AG09309 (cell line): ENCODE measurements around the gene DNAI2.
"Not testable (repeated sequence)": the region's sequence is repeated elsewhere in the genome, so short reads cannot be mapped to it uniquely, and the experiment has no call there.

Source experiments
- DNase-seq: peaks from one replicate; pipeline ENCODE4 v3.0.0-alpha.2; 2010; ENCODE audit warnings: low read depth
- H3K4me3 ChIP-seq: 2 replicates; pipeline ENCODE4 v1.5.1; 2011; ENCODE audit warnings: mild to moderate bottlenecking, low read depth, low read length, moderate library complexity; ENCODE audit not compliant: control insufficient read depth
- TF ChIP-seq, protein P1 (sequence below): IDR thresholded peaks from 2 replicates; pipeline ENCODE4 v1.5.1; 2011; ENCODE audit warnings: mild to moderate bottlenecking, low read depth, low read length, inconsistent platforms; ENCODE audit not compliant: insufficient read depth, control insufficient read depth; ENCODE audit errors: missing control alignments

Gene DNAI2

DNA sequence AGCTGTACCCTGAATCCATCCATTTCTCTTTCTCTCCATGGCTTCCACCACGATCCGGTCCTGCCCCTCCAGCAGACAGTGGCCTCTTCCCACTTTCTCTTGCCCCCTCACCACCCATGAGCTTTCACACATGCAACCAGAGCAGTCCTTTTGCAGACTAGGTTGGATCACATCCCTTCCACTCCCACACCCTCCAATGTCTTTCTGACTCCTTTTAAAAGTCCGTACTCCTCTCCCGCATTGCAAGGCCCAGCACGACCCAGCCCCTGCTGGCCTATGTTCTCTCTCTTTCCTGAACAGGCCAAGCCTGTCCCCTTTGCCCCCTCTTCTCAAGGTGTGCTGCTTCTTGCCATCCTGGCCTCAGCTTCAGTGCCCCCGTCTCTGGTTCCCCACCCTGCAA lies 22.5 kb upstream of the DNAI2 start:
- no peak overlapping the region for H3K4me3 ChIP-seq
- no peak for DNase-seq
- TF ChIP-seq, protein P1, sequence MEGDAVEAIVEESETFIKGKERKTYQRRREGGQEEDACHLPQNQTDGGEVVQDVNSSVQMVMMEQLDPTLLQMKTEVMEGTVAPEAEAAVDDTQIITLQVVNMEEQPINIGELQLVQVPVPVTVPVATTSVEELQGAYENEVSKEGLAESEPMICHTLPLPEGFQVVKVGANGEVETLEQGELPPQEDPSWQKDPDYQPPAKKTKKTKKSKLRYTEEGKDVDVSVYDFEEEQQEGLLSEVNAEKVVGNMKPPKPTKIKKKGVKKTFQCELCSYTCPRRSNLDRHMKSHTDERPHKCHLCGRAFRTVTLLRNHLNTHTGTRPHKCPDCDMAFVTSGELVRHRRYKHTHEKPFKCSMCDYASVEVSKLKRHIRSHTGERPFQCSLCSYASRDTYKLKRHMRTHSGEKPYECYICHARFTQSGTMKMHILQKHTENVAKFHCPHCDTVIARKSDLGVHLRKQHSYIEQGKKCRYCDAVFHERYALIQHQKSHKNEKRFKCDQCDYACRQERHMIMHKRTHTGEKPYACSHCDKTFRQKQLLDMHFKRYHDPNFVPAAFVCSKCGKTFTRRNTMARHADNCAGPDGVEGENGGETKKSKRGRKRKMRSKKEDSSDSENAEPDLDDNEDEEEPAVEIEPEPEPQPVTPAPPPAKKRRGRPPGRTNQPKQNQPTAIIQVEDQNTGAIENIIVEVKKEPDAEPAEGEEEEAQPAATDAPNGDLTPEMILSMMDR, result no peak

DNA sequence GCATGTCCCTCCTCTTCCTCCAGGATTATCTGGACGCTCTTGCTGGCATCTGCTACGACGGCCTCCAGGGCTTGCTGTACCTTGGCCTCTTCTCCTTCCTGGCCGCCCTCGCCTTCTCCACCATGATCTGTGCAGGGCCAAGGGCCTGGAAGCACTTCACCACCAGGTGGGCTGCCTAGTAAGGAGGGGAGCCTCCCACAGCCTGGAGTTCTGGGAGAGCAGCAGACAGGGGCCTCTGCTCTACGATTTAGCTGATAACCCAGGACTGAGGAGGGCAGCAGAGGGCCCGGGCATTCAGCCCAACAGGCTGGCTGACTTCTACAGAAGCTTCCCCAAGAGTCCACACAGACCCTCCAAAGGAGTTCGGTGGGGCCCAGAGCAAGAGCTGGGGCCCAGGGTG lies 21.8 kb upstream of the DNAI2 start:
- no peak for DNase-seq
- H3K4me3 ChIP-seq, result no peak overlapping the region
- TF ChIP-seq, protein P1, result no peak

DNA sequence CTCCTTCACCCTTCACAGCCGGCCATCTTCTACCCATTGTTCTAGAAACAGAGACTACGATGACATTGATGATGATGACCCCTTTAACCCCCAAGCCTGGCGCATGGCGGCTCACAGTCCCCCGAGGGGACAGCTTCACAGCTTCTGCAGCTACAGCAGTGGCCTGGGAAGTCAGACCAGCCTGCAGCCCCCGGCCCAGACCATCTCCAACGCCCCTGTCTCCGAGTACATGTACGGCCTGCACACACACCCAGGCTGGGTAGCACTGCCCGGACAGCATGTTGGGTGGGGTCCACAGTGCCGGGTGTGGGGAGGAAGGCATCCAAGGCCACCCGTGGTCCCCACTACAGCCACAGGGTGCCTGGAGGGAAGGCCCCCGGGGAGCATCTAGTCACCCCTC lies 21.0 kb upstream of the DNAI2 start:
- no peak overlapping the region for H3K4me3 ChIP-seq
- DNase-seq, result no peak
- TF ChIP-seq, protein P1, result no peak

GRCh38 chr17:74257311-74257710 lies 16.7 kb upstream of the DNAI2 start:
- TF ChIP-seq, protein P1, result no peak
- H3K4me3 ChIP-seq, result no peak overlapping the region
- no peak for DNase-seq

GRCh38 chr17:74259667-74260524 lies 14.1 kb upstream of the DNAI2 start:
- TF ChIP-seq, protein P1, result no peak
- DNase-seq, result no peak
- H3K4me3 ChIP-seq, result no peak overlapping the region

GRCh38 chr17:74260525-74260850 lies 13.5 kb upstream of the DNAI2 start:
- DNase-seq, result no peak
- TF ChIP-seq, protein P1, result no peak
- no peak overlapping the region for H3K4me3 ChIP-seq

- no peak overlapping the region for H3K4me3 ChIP-seq
- DNase-seq, result no peak
- TF ChIP-seq, protein P1, result no peak
Measured at GRCh38 chr17:74262601-74263000, 11.4 kb upstream of the DNAI2 start.

DNA sequence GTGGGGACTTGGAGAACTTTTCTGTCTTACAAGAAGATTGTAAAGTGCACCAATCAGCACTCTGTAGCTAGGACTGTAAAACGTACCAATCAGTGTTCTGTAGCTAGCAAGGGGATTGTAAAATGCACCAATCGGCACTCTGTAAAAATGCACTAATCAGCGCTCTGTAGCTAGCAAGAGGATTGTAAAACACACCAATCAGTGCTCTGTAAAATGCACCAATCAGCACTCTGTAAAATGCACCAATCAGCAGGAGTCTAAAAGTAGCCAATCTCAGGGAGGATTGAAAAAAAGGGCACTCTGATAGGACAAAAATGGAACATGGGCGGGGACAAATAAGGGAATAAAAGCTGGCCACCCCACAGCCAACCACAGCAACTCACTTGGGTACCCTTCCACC lies 7.0 kb upstream of the DNAI2 start:
- H3K4me3 ChIP-seq, DNase-seq: not testable (repeated sequence)
